ENCODE data around the gene DCAF12.

GRCh38 chr9:34133436-34133949 lies 7.0 kb upstream of the DCAF12 start:
- no peak for TF ChIP-seq CTCF (IDR thresholded peaks at IDR 0.05 in 8 of 11, conservative IDR thresholded peaks at IDR 0.05 in 3 of 11)
- no peak for TF ChIP-seq POLR2AphosphoS5 (IDR thresholded peaks at IDR 0.05)
